Liver (tissue), 9 donors: ENCODE data around the gene NCAM1. TPM values are rescaled to one million over a fixed set of nuclear protein-coding genes. Genes with fewer than 3 reads are reported as not detected.

ENCODE experiments used
- DNase-seq: peaks from one replicate; pipeline ENCODE4 v3.0.0-alpha.2; 2017; ENCODE audit warnings: low spot score
- H3K27ac ChIP-seq, 2 donors: one replicate each; pipeline ENCODE4 v1.7.0; 2013; ENCODE audit warnings: inconsistent platforms in 2 of 2, low read length in 2 of 2, control low read depth in 1 of 2, low read depth in 1 of 2, mild to moderate bottlenecking in 1 of 2
- H3K27me3 ChIP-seq, 4 donors: one replicate each; pipeline versions ENCODE4 v1.6.1 to v1.7.0; 2013; ENCODE audit warnings: low read length in 3 of 4, inconsistent platforms in 1 of 4, mild to moderate bottlenecking in 1 of 4, moderate library complexity in 1 of 4; ENCODE audit not compliant: control insufficient read depth in 4 of 4, insufficient read depth in 4 of 4
- H3K36me3 ChIP-seq, 4 donors: one replicate each; pipeline versions ENCODE4 v1.6.1 to v1.7.0; 2013; ENCODE audit warnings: low read length in 3 of 4, mild to moderate bottlenecking in 3 of 4, low read depth in 1 of 4, moderate library complexity in 1 of 4; ENCODE audit not compliant: control insufficient read depth in 4 of 4, insufficient read depth in 3 of 4
- H3K4me1 ChIP-seq, 4 donors: one replicate each; pipeline versions ENCODE4 v1.6.1 to v1.7.0; 2013; ENCODE audit warnings: low read length in 3 of 4, mild to moderate bottlenecking in 3 of 4, moderate library complexity in 1 of 4; ENCODE audit not compliant: control insufficient read depth in 4 of 4, insufficient read depth in 4 of 4
- H3K4me3 ChIP-seq, 3 donors: one replicate each; pipeline versions ENCODE4 v1.6.1 to v1.7.0; 2013; ENCODE audit warnings: low read length in 3 of 3, control low read depth in 1 of 3, low read depth in 1 of 3, mild to moderate bottlenecking in 1 of 3
- H3K9ac ChIP-seq, 2 donors: one replicate each; pipeline ENCODE4 v1.7.0; 2013; ENCODE audit warnings: low read length in 2 of 2, mild to moderate bottlenecking in 2 of 2, moderate library complexity in 2 of 2, control low read depth in 1 of 2, low read depth in 1 of 2
- H3K9me3 ChIP-seq, 4 donors: one replicate each; pipeline versions ENCODE4 v1.6.1 to v1.7.0; 2013; ENCODE audit warnings: low read length in 3 of 4; ENCODE audit not compliant: control insufficient read depth in 4 of 4
- ATF3 ChIP-seq: IDR thresholded peaks from 2 replicates; pipeline ENCODE4 v1.6.1; 2016; ENCODE audit warnings: antibody characterized with exemption
- CTCF ChIP-seq: fragments of 150-350 bp; IDR thresholded peaks from 2 replicates; pipeline ENCODE4 v1.5.1; 2017; ENCODE audit warnings: improper control_type of control experiment, low read depth, low read length; ENCODE audit not compliant: missing input control
- EGR1 ChIP-seq, 2 donors: IDR thresholded peaks; 2 replicates each; pipeline ENCODE4 v1.6.1; 2016 to 2018; ENCODE audit warnings: antibody characterized with exemption in 2 of 2, low read depth in 2 of 2
- FOXA1 ChIP-seq: IDR thresholded peaks from 2 replicates; pipeline ENCODE4 v1.6.1; 2016; ENCODE audit warnings: antibody characterized with exemption
- FOXA2 ChIP-seq: IDR thresholded peaks from 2 replicates; pipeline ENCODE4 v1.6.1; 2016; ENCODE audit warnings: antibody characterized with exemption
- GABPA ChIP-seq, 2 donors: IDR thresholded peaks in 1 of 2; conservative IDR thresholded peaks in 1 of 2; 2 replicates each; pipeline ENCODE4 v1.6.1; 2016; ENCODE audit warnings: antibody characterized with exemption in 2 of 2, mild to moderate bottlenecking in 1 of 2, moderate library complexity in 1 of 2
- HNF4A ChIP-seq, 2 donors: conservative IDR thresholded peaks; 2 replicates each; pipeline ENCODE4 v1.6.1; 2016; ENCODE audit warnings: antibody characterized with exemption in 2 of 2, mild to moderate bottlenecking in 2 of 2
- HNF4G ChIP-seq: IDR thresholded peaks from 2 replicates; pipeline ENCODE4 v1.6.1; 2016; ENCODE audit warnings: antibody characterized with exemption
- JUND ChIP-seq, 2 donors: IDR thresholded peaks; 2 replicates each; pipeline ENCODE4 v1.6.1; 2016; ENCODE audit warnings: antibody characterized with exemption in 2 of 2
- MAX ChIP-seq: IDR thresholded peaks from 2 replicates; pipeline ENCODE4 v1.6.1; 2016; ENCODE audit warnings: antibody characterized with exemption
- NR2F2 ChIP-seq: IDR thresholded peaks from 2 replicates; pipeline ENCODE4 v1.6.1; 2016; ENCODE audit warnings: antibody characterized with exemption
- RAD21 ChIP-seq, 2 donors: IDR thresholded peaks; 2 replicates each; pipeline ENCODE4 v1.6.1; 2016; ENCODE audit warnings: antibody characterized with exemption in 2 of 2, mild to moderate bottlenecking in 2 of 2
- REST ChIP-seq: IDR thresholded peaks from 2 replicates; pipeline ENCODE4 v1.6.1; 2016; ENCODE audit warnings: antibody characterized with exemption, mild to moderate bottlenecking
- RXRA ChIP-seq, 2 donors: IDR thresholded peaks; 2 replicates each; pipeline ENCODE4 v1.6.1; 2017 to 2018; ENCODE audit warnings: antibody characterized with exemption in 2 of 2, mild to moderate bottlenecking in 1 of 2
- SP1 ChIP-seq: IDR thresholded peaks from 2 replicates; pipeline ENCODE4 v1.6.1; 2018; ENCODE audit warnings: antibody characterized with exemption, mild to moderate bottlenecking
- TAF1 ChIP-seq: conservative IDR thresholded peaks from 2 replicates; pipeline ENCODE4 v1.6.1; 2016; ENCODE audit warnings: antibody characterized with exemption, mild to moderate bottlenecking
- YY1 ChIP-seq: IDR thresholded peaks from 2 replicates; pipeline ENCODE4 v1.6.1; 2016; ENCODE audit warnings: antibody characterized with exemption, mild to moderate bottlenecking
- ZBTB33 ChIP-seq: IDR thresholded peaks from 2 replicates; pipeline ENCODE4 v1.6.1; 2016; ENCODE audit warnings: antibody characterized with exemption
- WGBS: extraction: QIAGEN DNeasy Blood & Tissue Kit; methylation state at CpG from one replicate; pipeline ENCODE4 v1.1.7; 2013; 5-methylcytosine and 5-hydroxymethylcytosine counted together
- polyA plus RNA-seq, 2 donors: library from polyadenylated mRNA; stranded (reverse) in 1 of 2; unstranded in 1 of 2; fragments of 200-250 nt in 1 of 2; fragments of >200 nt in 1 of 2; fragmentation: Nextera tagmentation in 1 of 2; extraction: Ambion mirVana in 1 of 2; gene quantifications; one replicate each; pipeline versions ENCODE4 v1.2.1 to v1.2.3, GENCODE V29; 2013 to 2015
- total RNA-seq, 2 donors: library from RNA; depleted of rRNA; stranded (reverse); fragments of >200 nt; gene quantifications; one replicate each; pipeline ENCODE4 v1.2.3, GENCODE V29; 2014
- donor health status: healthy.
- donor health status: healthy.
- donor health status: healthy.
- donor health status: healthy.
- donor health status: healthy.

NCAM1 gene
- total and polyA plus RNA-seq, 4 donors: 0.65 to 2.1 (median 0.88) TPM

- Histone ChIP-seq H3K9me3 (no peaks in the 10 kb centered on the region), H3K27me3 (peaks cover 0 to 4% (median 0%) of the 10 kb centered on the region in 4 donors), H3K4me1 (no peaks in the 10 kb centered on the region), H3K27ac (no peak overlapping the region), H3K9ac (no peak overlapping the region), H3K4me3 (no peak overlapping the region), H3K36me3 (no peaks in the 10 kb centered on the region)
- DNase-seq: no peak
- WGBS: 63% methylated on average over 4 of the region's 4 CpGs
- TF ChIP-seq GABPA (IDR thresholded peaks at IDR 0.05 in 1 of 2, conservative IDR thresholded peaks at IDR 0.05 in 1 of 2) (no peak), JUND (IDR thresholded peaks at IDR 0.05) (no peak), HNF4A (conservative IDR thresholded peaks at IDR 0.05) (no peak), MAX (no peak), ZBTB33 (no peak), TAF1 (no peak), HNF4G (no peak), SP1 (no peak), FOXA2 (no peak), REST (no peak), NR2F2 (no peak), YY1 (no peak), RXRA (IDR thresholded peaks at IDR 0.05) (no peak), EGR1 (IDR thresholded peaks at IDR 0.05; ENCODE audit: low read depth in 2 of 2) (no peak), FOXA1 (no peak), ATF3 (no peak), CTCF (no peak), RAD21 (IDR thresholded peaks at IDR 0.05) (no peak)
Measured at GRCh38 chr11:113090716-113091480, 129.7 kb downstream of the NCAM1 start.
